ENCODE data around the gene ITPA.
"Not testable (repeated sequence)": the region's sequence is repeated elsewhere in the genome, so short reads cannot be mapped to it uniquely, and the experiment has no call there.

ITPA gene

GRCh38 chr20:3173610-3174441 is 35.5 kb upstream of the ITPA start:
- peak; percentile 92 for DNase-seq

- DNase-seq, result no peak
Observed at GRCh38 chr20:3174442-3175261, 34.6 kb upstream of the ITPA start.

- DNase-seq, result no peak
Observed at GRCh38 chr20:3175270-3175669, 34.0 kb upstream of the ITPA start.

- DNase-seq, result no peak
Observed at GRCh38 chr20:3177746-3178485, 31.4 kb upstream of the ITPA start.

- no peak for DNase-seq
Observed at GRCh38 chr20:3180319-3180718, 29.0 kb upstream of the ITPA start.

GRCh38 chr20:3181270-3181669 is 28.0 kb upstream of the ITPA start:
- DNase-seq, result no peak

- not testable (repeated sequence) for DNase-seq
Observed at GRCh38 chr20:3182429-3182828, 26.9 kb upstream of the ITPA start.

GRCh38 chr20:3183896-3184612 is 25.2 kb upstream of the ITPA start:
- DNase-seq, result no peak

GRCh38 chr20:3187861-3188260 is 21.4 kb upstream of the ITPA start:
- not testable (repeated sequence) for DNase-seq

GRCh38 chr20:3188823-3189413 is 20.4 kb upstream of the ITPA start:
- DNase-seq, result no peak

GRCh38 chr20:3189561-3190131 is 19.7 kb upstream of the ITPA start:
- no peak for DNase-seq

GRCh38 chr20:3190681-3191111 is 18.6 kb upstream of the ITPA start:
- DNase-seq, result no peak

- no peak for DNase-seq
Observed at GRCh38 chr20:3192226-3193015, 16.9 kb upstream of the ITPA start.

GRCh38 chr20:3193806-3194616 is 15.3 kb upstream of the ITPA start:
- DNase-seq, result peak; percentile 34

- no peak for DNase-seq
Observed at GRCh38 chr20:3194617-3195280, 14.5 kb upstream of the ITPA start.

- DNase-seq, result no peak
Observed at GRCh38 chr20:3195590-3196237, 13.6 kb upstream of the ITPA start.

- DNase-seq, result no peak
Observed at GRCh38 chr20:3199206-3199605, 10.1 kb upstream of the ITPA start.

GRCh38 chr20:3199976-3200755 is 9.1 kb upstream of the ITPA start:
- DNase-seq, result no peak
